Liver (tissue), 9 donors: Measurements from ENCODE around the gene UBASH3A. TPM values are rescaled to one million over a fixed set of nuclear protein-coding genes. Genes with fewer than 3 reads are reported as not detected.

Experiments used
- DNase-seq: peaks from one replicate; pipeline ENCODE4 v3.0.0-alpha.2; 2017; ENCODE audit warnings: low spot score
- H3K27ac ChIP-seq, 2 donors: one replicate each; pipeline ENCODE4 v1.7.0; 2013; ENCODE audit warnings: inconsistent platforms in 2 of 2, low read length in 2 of 2, control low read depth in 1 of 2, low read depth in 1 of 2, mild to moderate bottlenecking in 1 of 2
- H3K27me3 ChIP-seq, 4 donors: one replicate each; pipeline versions ENCODE4 v1.6.1 to v1.7.0; 2013; ENCODE audit warnings: low read length in 3 of 4, inconsistent platforms in 1 of 4, mild to moderate bottlenecking in 1 of 4, moderate library complexity in 1 of 4; ENCODE audit not compliant: control insufficient read depth in 4 of 4, insufficient read depth in 4 of 4
- H3K36me3 ChIP-seq, 4 donors: one replicate each; pipeline versions ENCODE4 v1.6.1 to v1.7.0; 2013; ENCODE audit warnings: low read length in 3 of 4, mild to moderate bottlenecking in 3 of 4, low read depth in 1 of 4, moderate library complexity in 1 of 4; ENCODE audit not compliant: control insufficient read depth in 4 of 4, insufficient read depth in 3 of 4
- H3K4me1 ChIP-seq, 4 donors: one replicate each; pipeline versions ENCODE4 v1.6.1 to v1.7.0; 2013; ENCODE audit warnings: low read length in 3 of 4, mild to moderate bottlenecking in 3 of 4, moderate library complexity in 1 of 4; ENCODE audit not compliant: control insufficient read depth in 4 of 4, insufficient read depth in 4 of 4
- H3K4me3 ChIP-seq, 3 donors: one replicate each; pipeline versions ENCODE4 v1.6.1 to v1.7.0; 2013; ENCODE audit warnings: low read length in 3 of 3, control low read depth in 1 of 3, low read depth in 1 of 3, mild to moderate bottlenecking in 1 of 3
- H3K9ac ChIP-seq, 2 donors: one replicate each; pipeline ENCODE4 v1.7.0; 2013; ENCODE audit warnings: low read length in 2 of 2, mild to moderate bottlenecking in 2 of 2, moderate library complexity in 2 of 2, control low read depth in 1 of 2, low read depth in 1 of 2
- H3K9me3 ChIP-seq, 4 donors: one replicate each; pipeline versions ENCODE4 v1.6.1 to v1.7.0; 2013; ENCODE audit warnings: low read length in 3 of 4; ENCODE audit not compliant: control insufficient read depth in 4 of 4
- EGR1 ChIP-seq, 2 donors: IDR thresholded peaks; 2 replicates each; pipeline ENCODE4 v1.6.1; 2016 to 2018; ENCODE audit warnings: antibody characterized with exemption in 2 of 2, low read depth in 2 of 2
- FOXA1 ChIP-seq: IDR thresholded peaks from 2 replicates; pipeline ENCODE4 v1.6.1; 2016; ENCODE audit warnings: antibody characterized with exemption
- FOXA2 ChIP-seq: IDR thresholded peaks from 2 replicates; pipeline ENCODE4 v1.6.1; 2016; ENCODE audit warnings: antibody characterized with exemption
- GABPA ChIP-seq, 2 donors: IDR thresholded peaks in 1 of 2; conservative IDR thresholded peaks in 1 of 2; 2 replicates each; pipeline ENCODE4 v1.6.1; 2016; ENCODE audit warnings: antibody characterized with exemption in 2 of 2, mild to moderate bottlenecking in 1 of 2, moderate library complexity in 1 of 2
- HNF4A ChIP-seq, 2 donors: conservative IDR thresholded peaks; 2 replicates each; pipeline ENCODE4 v1.6.1; 2016; ENCODE audit warnings: antibody characterized with exemption in 2 of 2, mild to moderate bottlenecking in 2 of 2
- HNF4G ChIP-seq: IDR thresholded peaks from 2 replicates; pipeline ENCODE4 v1.6.1; 2016; ENCODE audit warnings: antibody characterized with exemption
- JUND ChIP-seq, 2 donors: IDR thresholded peaks; 2 replicates each; pipeline ENCODE4 v1.6.1; 2016; ENCODE audit warnings: antibody characterized with exemption in 2 of 2
- NR2F2 ChIP-seq: IDR thresholded peaks from 2 replicates; pipeline ENCODE4 v1.6.1; 2016; ENCODE audit warnings: antibody characterized with exemption
- RAD21 ChIP-seq, 2 donors: IDR thresholded peaks; 2 replicates each; pipeline ENCODE4 v1.6.1; 2016; ENCODE audit warnings: antibody characterized with exemption in 2 of 2, mild to moderate bottlenecking in 2 of 2
- SP1 ChIP-seq: IDR thresholded peaks from 2 replicates; pipeline ENCODE4 v1.6.1; 2018; ENCODE audit warnings: antibody characterized with exemption, mild to moderate bottlenecking
- TAF1 ChIP-seq: conservative IDR thresholded peaks from 2 replicates; pipeline ENCODE4 v1.6.1; 2016; ENCODE audit warnings: antibody characterized with exemption, mild to moderate bottlenecking
- WGBS: extraction: QIAGEN DNeasy Blood & Tissue Kit; methylation state at CpG from one replicate; pipeline ENCODE4 v1.1.7; 2013; 5-methylcytosine and 5-hydroxymethylcytosine counted together
- polyA plus RNA-seq, 2 donors: library from polyadenylated mRNA; stranded (reverse) in 1 of 2; unstranded in 1 of 2; fragments of 200-250 nt in 1 of 2; fragments of >200 nt in 1 of 2; fragmentation: Nextera tagmentation in 1 of 2; extraction: Ambion mirVana in 1 of 2; gene quantifications; one replicate each; pipeline versions ENCODE4 v1.2.1 to v1.2.3, GENCODE V29; 2013 to 2015
- total RNA-seq, 2 donors: library from RNA; depleted of rRNA; stranded (reverse); fragments of >200 nt; gene quantifications; one replicate each; pipeline ENCODE4 v1.2.3, GENCODE V29; 2014
- TF ChIP-seq, protein P1 (sequence below): IDR thresholded peaks from 2 replicates; pipeline ENCODE4 v1.6.1; 2016; ENCODE audit warnings: antibody characterized with exemption, mild to moderate bottlenecking
- TF ChIP-seq, protein P2 (sequence below): IDR thresholded peaks from 2 replicates; pipeline ENCODE4 v1.6.1; 2016; ENCODE audit warnings: antibody characterized with exemption
- TF ChIP-seq, protein P3 (sequence below): IDR thresholded peaks from 2 replicates; pipeline ENCODE4 v1.6.1; 2016; ENCODE audit warnings: antibody characterized with exemption
- TF ChIP-seq, protein P4 (sequence below): IDR thresholded peaks from 2 replicates; pipeline ENCODE4 v1.6.1; 2016; ENCODE audit warnings: antibody characterized with exemption
- TF ChIP-seq, protein P5 (sequence below): fragments of 150-350 bp; IDR thresholded peaks from 2 replicates; pipeline ENCODE4 v1.5.1; 2017; ENCODE audit warnings: improper control_type of control experiment, low read depth, low read length; ENCODE audit not compliant: missing input control
- donor health status: healthy.
- donor health status: healthy.
- donor health status: healthy.
- donor health status: healthy.
- donor health status: healthy.

The UBASH3A gene
- total and polyA plus RNA-seq, 4 donors = 0.10 to 0.75 (median 0.45) TPM

DNA sequence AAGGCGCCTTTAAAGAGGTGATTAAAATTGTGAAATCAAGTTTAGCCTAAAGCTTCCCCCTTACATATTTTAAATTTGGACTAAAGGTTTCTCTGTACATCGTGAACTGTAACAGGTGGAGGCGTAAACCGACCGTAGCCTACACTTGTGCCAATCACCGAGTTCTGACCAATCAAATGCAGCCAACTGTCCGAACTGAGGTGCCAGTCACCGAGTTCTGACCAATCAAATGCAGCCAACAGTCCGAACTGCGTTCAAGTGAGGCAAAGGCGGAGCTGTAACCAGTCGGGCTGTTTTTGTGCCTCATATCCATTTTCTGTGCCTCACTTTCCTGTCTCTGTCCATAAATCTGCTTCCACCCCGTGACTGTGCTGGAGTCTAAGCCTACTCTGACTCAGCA lies 44.8 kb upstream of the UBASH3A start (continued):
- TF ChIP-seq GABPA (IDR thresholded peaks at IDR 0.05 in 1 of 2, conservative IDR thresholded peaks at IDR 0.05 in 1 of 2) (no peak), EGR1 (IDR thresholded peaks at IDR 0.05; ENCODE audit: low read depth in 2 of 2) (no peak)

DNA sequence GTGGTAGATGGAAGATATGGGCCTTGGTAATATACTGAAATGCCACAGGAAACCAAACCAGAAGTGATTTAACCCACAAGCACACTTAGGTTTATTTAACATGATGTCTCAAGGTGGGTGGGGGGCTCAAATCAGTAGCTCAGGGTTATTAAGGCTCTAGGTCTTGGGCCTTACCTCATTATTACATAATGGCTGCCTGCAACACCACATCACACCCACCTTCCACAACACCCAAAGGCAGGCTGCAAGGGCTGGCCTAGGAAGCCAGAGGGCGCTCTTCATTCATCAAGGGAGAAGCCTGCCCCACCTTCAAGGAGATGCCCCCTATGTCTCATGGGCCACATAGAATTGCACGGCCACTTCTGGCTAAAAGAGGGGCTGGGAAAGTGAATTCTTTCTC lies 43.4 kb upstream of the UBASH3A start:
- TF ChIP-seq, protein P1, sequence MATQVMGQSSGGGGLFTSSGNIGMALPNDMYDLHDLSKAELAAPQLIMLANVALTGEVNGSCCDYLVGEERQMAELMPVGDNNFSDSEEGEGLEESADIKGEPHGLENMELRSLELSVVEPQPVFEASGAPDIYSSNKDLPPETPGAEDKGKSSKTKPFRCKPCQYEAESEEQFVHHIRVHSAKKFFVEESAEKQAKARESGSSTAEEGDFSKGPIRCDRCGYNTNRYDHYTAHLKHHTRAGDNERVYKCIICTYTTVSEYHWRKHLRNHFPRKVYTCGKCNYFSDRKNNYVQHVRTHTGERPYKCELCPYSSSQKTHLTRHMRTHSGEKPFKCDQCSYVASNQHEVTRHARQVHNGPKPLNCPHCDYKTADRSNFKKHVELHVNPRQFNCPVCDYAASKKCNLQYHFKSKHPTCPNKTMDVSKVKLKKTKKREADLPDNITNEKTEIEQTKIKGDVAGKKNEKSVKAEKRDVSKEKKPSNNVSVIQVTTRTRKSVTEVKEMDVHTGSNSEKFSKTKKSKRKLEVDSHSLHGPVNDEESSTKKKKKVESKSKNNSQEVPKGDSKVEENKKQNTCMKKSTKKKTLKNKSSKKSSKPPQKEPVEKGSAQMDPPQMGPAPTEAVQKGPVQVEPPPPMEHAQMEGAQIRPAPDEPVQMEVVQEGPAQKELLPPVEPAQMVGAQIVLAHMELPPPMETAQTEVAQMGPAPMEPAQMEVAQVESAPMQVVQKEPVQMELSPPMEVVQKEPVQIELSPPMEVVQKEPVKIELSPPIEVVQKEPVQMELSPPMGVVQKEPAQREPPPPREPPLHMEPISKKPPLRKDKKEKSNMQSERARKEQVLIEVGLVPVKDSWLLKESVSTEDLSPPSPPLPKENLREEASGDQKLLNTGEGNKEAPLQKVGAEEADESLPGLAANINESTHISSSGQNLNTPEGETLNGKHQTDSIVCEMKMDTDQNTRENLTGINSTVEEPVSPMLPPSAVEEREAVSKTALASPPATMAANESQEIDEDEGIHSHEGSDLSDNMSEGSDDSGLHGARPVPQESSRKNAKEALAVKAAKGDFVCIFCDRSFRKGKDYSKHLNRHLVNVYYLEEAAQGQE = no peak
- TF ChIP-seq, protein P2, sequence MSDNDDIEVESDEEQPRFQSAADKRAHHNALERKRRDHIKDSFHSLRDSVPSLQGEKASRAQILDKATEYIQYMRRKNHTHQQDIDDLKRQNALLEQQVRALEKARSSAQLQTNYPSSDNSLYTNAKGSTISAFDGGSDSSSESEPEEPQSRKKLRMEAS = no peak
- TF ChIP-seq FOXA2 (no peak), GABPA (IDR thresholded peaks at IDR 0.05 in 1 of 2, conservative IDR thresholded peaks at IDR 0.05 in 1 of 2) (no peak), SP1 (no peak), EGR1 (IDR thresholded peaks at IDR 0.05; ENCODE audit: low read depth in 2 of 2) (no peak), RAD21 (IDR thresholded peaks at IDR 0.05) (no peak), HNF4G (no peak), NR2F2 (no peak), JUND (IDR thresholded peaks at IDR 0.05) (no peak), HNF4A (conservative IDR thresholded peaks at IDR 0.05) (no peak), FOXA1 (no peak), TAF1 (no peak)
- TF ChIP-seq, protein P3, sequence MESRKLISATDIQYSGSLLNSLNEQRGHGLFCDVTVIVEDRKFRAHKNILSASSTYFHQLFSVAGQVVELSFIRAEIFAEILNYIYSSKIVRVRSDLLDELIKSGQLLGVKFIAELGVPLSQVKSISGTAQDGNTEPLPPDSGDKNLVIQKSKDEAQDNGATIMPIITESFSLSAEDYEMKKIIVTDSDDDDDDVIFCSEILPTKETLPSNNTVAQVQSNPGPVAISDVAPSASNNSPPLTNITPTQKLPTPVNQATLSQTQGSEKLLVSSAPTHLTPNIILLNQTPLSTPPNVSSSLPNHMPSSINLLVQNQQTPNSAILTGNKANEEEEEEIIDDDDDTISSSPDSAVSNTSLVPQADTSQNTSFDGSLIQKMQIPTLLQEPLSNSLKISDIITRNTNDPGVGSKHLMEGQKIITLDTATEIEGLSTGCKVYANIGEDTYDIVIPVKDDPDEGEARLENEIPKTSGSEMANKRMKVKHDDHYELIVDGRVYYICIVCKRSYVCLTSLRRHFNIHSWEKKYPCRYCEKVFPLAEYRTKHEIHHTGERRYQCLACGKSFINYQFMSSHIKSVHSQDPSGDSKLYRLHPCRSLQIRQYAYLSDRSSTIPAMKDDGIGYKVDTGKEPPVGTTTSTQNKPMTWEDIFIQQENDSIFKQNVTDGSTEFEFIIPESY = no peak
- TF ChIP-seq, protein P4, sequence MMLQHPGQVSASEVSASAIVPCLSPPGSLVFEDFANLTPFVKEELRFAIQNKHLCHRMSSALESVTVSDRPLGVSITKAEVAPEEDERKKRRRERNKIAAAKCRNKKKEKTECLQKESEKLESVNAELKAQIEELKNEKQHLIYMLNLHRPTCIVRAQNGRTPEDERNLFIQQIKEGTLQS = no peak
- TF ChIP-seq, protein P5, sequence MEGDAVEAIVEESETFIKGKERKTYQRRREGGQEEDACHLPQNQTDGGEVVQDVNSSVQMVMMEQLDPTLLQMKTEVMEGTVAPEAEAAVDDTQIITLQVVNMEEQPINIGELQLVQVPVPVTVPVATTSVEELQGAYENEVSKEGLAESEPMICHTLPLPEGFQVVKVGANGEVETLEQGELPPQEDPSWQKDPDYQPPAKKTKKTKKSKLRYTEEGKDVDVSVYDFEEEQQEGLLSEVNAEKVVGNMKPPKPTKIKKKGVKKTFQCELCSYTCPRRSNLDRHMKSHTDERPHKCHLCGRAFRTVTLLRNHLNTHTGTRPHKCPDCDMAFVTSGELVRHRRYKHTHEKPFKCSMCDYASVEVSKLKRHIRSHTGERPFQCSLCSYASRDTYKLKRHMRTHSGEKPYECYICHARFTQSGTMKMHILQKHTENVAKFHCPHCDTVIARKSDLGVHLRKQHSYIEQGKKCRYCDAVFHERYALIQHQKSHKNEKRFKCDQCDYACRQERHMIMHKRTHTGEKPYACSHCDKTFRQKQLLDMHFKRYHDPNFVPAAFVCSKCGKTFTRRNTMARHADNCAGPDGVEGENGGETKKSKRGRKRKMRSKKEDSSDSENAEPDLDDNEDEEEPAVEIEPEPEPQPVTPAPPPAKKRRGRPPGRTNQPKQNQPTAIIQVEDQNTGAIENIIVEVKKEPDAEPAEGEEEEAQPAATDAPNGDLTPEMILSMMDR = no peak
- whole genome bisulfite sequencing = 72% methylated on average over 2 of the region's 2 CpGs
- no peaks in the 10 kb centered on the region for H3K36me3 ChIP-seq
- H3K9me3 ChIP-seq = peaks cover 0 to 12% (median 3%) of the 10 kb centered on the region in 4 donors
- H3K4me1 ChIP-seq = no peaks in the 10 kb centered on the region
- peaks cover 0 to 4% (median 2%) of the 10 kb centered on the region in 4 donors for H3K27me3 ChIP-seq
- no peak for DNase-seq
- no peak overlapping the region for H3K4me3 ChIP-seq
- no peak overlapping the region for H3K9ac ChIP-seq
- H3K27ac ChIP-seq = no peak overlapping the region
